ENCODE measurements around the gene PMEPA1. TPM values are rescaled to one million over a fixed set of nuclear protein-coding genes. Genes with fewer than 3 reads are reported as not detected.

Gene PMEPA1, protein sequence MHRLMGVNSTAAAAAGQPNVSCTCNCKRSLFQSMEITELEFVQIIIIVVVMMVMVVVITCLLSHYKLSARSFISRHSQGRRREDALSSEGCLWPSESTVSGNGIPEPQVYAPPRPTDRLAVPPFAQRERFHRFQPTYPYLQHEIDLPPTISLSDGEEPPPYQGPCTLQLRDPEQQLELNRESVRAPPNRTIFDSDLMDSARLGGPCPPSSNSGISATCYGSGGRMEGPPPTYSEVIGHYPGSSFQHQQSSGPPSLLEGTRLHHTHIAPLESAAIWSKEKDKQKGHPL
- total RNA-seq, result 0.40 and 1.3 TPM in 2 replicates

GRCh38 chr20:57709823-57710799 lies at the start of gene PMEPA1:
Gene PMEPA1, minus strand, starts transcription at chr20:57710015. Its CDS starts 433 bp downstream, at chr20:57709582.
- DNase-seq (ENCODE audit: low read depth in 2 of 2), result peak; percentile 78 to 97

DNA sequence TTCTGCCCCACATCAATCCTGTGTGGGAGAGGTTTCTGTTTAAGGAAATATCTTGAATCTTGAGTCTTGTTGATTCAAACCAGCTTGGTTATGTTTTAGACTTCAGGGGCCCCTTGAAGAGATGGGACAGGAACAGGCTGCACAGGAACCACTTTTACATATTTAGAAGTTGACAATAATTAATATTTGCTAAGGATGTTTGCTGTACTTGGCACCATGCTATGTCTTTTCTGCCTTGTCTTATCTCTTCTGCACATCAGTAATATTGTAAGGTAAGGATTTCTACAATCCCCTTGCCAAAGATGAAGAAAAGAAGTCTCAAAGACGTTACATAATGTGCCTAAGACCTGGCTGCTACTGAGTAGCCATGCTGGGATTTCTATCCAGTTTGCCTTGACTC lies 48.0 kb upstream of the PMEPA1 start:
- DNase-seq (ENCODE audit: low read depth in 2 of 2), result no peak

- no peak for DNase-seq (ENCODE audit: low read depth in 2 of 2)
These were observed 47.1 kb upstream of the PMEPA1 start for GRCh38 chr20:57756921-57757320.

- no peak for DNase-seq (ENCODE audit: low read depth in 2 of 2)
These were observed 46.4 kb upstream of the PMEPA1 start for GRCh38 chr20:57756213-57756612.

DNA sequence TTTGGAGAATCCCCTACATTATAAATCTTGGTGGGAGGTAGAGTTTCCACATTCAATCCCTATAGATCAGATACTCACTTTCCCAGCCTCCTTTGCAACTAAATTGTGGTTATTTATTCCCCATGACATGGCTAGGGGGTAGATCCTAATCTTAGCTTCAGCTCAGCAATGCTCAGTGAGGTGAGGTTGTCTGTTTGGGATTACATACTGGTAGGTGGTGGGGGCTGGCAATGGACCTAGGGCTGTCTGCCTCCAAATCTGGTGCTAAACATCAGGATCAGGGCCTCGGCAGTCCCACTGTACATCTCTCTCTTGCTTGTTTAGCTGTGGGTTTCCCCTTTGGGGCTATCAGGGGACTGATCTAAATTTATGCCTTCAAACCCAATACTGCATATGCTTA lies 45.8 kb upstream of the PMEPA1 start:
- no peak for DNase-seq (ENCODE audit: low read depth in 2 of 2)

- DNase-seq (ENCODE audit: low read depth in 2 of 2), result no peak
These were observed 44.4 kb upstream of the PMEPA1 start for GRCh38 chr20:57754190-57754589.

GRCh38 chr20:57753332-57754164 lies 43.7 kb upstream of the PMEPA1 start:
- no peak for DNase-seq (ENCODE audit: low read depth in 2 of 2)

DNA sequence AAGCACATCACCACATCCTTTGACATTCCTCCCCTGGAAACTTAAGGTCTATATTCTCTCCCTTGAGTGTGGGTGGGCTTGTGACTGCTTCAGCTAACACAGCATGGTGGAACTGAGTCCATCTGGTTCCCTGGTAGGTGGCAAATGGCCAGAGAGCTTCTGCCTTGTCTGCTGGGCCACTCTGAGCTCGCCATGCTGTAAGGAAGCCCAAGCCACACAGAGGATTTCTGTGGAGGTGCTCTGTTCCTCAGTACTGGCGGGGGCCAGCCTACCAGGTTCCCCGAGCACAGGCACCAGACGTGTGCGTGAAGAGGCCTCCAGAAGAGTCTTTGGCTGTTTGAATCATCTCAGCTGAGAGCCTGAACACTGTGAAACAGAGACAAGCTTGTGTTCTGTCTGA lies 41.6 kb upstream of the PMEPA1 start:
- DNase-seq (ENCODE audit: low read depth in 2 of 2), result no peak

DNA sequence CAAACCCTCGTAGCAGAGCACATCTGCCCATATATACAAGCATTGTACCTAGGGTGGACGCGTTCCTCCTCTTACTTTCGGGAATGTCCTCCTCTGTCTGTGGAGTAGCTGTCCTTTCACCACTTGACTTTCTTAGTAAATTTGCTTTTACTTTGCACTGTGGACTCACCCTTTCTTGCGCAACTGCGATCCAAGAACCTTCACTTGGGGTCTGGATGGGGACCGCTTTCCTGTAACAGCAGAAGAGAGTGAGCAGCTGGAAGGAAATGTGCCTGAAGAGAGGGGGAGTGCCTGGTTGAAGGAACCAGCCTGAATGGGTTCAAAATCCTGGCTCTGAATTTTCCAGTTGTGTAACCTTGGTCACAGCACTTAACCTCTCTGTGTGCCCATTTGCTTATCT lies 40.1 kb upstream of the PMEPA1 start:
- no peak for DNase-seq (ENCODE audit: low read depth in 2 of 2)

DNA sequence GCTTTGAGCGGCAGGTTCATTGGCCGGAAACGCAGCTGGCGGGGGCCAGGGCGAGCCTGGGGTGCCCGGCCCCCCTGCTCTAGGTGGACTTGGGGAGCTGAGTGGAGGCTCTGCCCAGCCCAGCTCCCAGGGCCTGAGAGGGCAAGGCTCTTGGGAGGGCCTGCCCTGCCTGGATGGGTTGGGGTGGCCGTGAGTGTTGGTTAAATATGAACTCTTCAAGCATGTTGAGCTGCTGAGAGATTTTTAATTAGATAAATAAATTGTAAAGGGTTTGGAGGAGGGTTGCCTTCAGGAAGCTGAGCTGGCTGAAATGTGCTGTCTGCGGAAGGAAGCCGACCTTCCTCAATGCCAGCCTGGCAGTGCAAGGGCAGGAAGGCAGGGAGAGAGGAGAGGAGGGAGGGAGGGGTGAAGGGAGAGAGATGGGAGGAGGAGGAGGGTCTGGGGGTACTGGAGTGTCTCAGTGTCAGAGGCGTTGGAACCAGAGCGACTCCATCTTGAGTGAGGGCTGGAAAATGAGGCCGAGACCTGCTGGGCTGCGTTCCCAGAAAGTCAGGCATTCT lies 39.4 kb upstream of the PMEPA1 start:
- DNase-seq (ENCODE audit: low read depth in 2 of 2), result peak; percentile 3 to 48

GRCh38 chr20:57748601-57749130 lies 38.9 kb upstream of the PMEPA1 start:
- peak; percentile 44 to 82 for DNase-seq (ENCODE audit: low read depth in 2 of 2)

DNA sequence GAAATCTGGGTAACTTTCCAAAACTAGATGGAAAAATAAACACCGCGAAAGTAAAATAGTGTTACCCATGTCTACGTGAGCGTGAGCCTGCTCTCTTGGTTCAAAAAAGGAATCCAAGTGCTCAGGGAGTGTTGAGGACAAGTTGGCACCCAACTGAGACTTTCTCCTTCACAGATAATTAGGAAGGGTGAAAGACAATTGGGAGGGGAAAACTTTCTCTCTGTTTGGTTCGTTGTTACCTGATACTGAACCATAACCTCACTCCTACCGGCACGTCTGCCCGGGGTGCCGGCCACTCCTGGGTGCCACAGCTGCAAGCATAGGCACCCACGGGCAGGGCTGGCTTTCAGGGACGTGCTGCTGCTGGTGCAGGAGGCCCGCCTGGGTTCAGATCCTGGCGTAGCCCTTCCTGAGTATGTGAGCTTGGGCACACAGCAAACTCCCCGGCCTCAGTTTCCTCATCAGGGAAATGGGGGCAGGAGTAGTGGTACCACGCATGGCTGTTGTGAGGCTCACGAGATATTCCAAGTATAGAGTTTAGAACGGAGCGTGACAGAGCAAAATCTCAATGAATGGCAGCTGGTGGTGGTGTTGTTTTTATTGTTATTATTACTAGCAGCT lies 38.2 kb upstream of the PMEPA1 start:
- DNase-seq (ENCODE audit: low read depth in 2 of 2), result peak in 1 of 2 donors; percentile 8

DNA sequence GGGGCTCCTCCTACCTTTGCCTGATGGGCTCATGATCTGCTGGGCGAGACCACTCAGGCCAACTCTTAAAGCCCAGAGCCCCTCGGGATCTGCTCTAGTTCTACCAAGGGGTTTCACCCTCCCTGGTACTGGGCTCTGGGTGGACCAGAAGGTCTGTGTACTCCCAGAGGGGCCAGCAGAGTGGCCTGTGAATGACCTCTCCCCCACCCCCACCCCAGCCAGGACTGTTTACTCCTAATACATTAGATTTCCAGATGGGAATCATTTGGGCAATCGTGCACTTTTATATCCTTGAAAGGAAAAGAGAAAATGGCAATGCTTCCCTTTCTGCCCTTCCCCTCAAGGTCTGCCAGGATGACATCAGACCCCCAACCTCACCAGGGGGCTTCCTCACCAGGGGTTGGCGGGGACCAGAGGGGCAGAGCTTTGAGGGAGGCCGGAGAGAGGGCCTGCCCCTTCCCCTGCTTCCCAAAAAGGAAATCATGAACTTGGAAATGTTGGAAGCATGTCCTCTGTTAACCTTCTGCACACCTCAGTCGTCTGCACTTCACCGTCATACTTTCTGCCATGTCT lies 37.1 kb upstream of the PMEPA1 start:
- no peak for DNase-seq (ENCODE audit: low read depth in 2 of 2)

- DNase-seq (ENCODE audit: low read depth in 2 of 2), result no peak
These were observed 36.4 kb upstream of the PMEPA1 start for GRCh38 chr20:57746201-57746600.

DNA sequence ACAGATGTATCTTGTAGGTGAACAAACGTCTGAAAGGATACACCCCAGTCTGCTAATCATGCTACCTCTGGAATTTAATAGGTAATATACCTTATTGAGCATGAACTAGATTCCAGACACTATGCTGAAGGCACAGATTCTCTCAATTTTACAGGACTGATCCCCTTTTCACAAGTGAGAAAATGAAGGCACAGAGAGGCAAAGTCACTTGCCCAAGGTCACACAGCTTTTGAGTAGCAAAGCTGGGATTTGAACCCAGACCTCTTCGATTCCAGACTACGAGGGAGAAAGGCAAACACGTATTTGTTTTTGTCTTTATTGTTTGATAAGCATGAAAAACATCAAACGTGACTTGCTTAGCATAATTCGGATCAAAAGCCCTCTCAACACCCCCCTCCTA lies 34.4 kb upstream of the PMEPA1 start:
- DNase-seq (ENCODE audit: low read depth in 2 of 2), result no peak

DNA sequence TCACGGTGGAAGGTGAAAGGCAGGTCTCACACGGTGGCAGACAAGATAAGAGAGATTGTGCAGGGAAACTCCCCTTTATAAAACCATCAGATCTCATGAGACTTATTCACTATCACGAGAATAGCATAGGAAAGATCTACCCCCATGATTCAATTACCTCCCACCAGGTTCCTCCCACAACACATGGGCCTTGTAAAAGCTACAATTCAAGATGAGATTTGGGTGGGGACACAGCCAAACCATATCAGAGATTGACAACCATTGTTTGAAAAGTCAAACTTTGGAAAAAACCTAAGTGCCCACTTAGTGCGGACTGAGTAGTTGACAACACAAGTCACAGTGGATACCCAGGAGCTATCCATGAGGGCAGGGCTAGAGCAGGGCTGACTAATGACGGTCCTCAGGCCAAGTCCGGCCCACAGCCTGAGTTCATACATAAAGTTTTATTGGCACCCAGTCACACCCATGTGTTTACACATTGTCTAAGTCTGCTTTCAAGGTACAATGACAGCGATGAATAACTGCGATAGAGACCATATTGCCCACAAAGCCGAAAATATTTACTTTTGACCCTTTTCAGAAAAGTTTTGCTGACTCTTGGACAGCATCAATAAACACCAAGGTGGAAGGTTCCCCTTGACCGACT lies 33.8 kb upstream of the PMEPA1 start:
- DNase-seq (ENCODE audit: low read depth in 2 of 2), result no peak

DNA sequence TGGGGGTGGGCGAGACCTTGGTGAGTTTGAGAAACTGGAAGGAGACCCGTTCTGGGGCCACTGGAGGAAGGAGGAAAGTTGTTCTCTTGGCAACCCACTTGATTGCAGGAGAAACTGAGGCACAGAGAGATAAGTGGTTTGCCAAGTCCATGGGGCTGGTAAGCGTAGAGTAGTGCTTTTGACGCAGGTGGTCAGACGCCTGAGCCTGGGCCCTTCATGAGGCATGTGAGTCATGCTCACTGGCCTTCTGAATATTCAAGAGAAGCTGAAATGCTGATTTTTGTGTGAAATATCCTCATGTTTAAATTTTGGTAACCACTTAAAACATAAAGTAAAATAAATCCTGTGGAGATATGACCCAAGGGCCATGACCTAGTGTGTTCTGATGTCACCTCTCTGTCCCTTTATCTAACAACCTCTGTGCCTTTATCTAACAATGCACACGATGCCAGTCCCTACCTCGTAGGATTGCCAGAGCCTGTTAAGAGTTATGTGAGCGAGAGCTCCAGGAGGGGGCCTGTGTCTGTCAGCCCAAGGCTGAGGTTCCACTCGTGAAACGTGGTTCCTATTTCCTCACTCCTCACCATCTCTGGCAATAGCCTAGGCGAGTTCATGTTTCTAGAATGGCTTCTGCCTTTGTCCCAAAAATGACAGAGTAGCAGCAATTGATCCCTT lies 32.8 kb upstream of the PMEPA1 start:
- DNase-seq (ENCODE audit: low read depth in 2 of 2), result no peak

GRCh38 chr20:57738484-57738883 lies 28.7 kb upstream of the PMEPA1 start:
- no peak for DNase-seq (ENCODE audit: low read depth in 2 of 2)

GRCh38 chr20:57738053-57738452 lies 28.2 kb upstream of the PMEPA1 start:
- no peak for DNase-seq (ENCODE audit: low read depth in 2 of 2)
